Measurements from ENCODE around the gene GNGT2.

GNGT2 gene

GRCh38 chr17:49241040-49241439 lies 30.7 kb upstream of the GNGT2 start:
- Histone ChIP-seq H4K20me1 (ENCODE audit: insufficient read depth, low read length) (no peaks in the 10 kb centered on the region), H2AFZ (ENCODE audit: low read depth, low read length) (no peak overlapping the region), H3K4me1 (ENCODE audit: insufficient read depth, low read length) (no peaks in the 10 kb centered on the region), H3K27ac (ENCODE audit: low read length) (no peak overlapping the region), H3K4me3 (ENCODE audit: low read depth in 1 of 2, low read length in 2 of 2) (no peak overlapping the region), H3K27me3 (ENCODE audit: insufficient read depth, low read length, poor library complexity) (no peaks in the 10 kb centered on the region), H3K79me2 (ENCODE audit: insufficient read depth, low read length) (no peaks in the 10 kb centered on the region), H3K4me2 (ENCODE audit: insufficient read depth, low read length) (no peak overlapping the region), H3K9ac (ENCODE audit: low read depth, low read length) (no peak overlapping the region), H3K9me3 (ENCODE audit: insufficient read depth, low read length, severe bottlenecking) (no peaks in the 10 kb centered on the region), H3K36me3 (ENCODE audit: insufficient read depth, low read length) (no peaks in the 10 kb centered on the region)
- TF ChIP-seq, protein P1, sequence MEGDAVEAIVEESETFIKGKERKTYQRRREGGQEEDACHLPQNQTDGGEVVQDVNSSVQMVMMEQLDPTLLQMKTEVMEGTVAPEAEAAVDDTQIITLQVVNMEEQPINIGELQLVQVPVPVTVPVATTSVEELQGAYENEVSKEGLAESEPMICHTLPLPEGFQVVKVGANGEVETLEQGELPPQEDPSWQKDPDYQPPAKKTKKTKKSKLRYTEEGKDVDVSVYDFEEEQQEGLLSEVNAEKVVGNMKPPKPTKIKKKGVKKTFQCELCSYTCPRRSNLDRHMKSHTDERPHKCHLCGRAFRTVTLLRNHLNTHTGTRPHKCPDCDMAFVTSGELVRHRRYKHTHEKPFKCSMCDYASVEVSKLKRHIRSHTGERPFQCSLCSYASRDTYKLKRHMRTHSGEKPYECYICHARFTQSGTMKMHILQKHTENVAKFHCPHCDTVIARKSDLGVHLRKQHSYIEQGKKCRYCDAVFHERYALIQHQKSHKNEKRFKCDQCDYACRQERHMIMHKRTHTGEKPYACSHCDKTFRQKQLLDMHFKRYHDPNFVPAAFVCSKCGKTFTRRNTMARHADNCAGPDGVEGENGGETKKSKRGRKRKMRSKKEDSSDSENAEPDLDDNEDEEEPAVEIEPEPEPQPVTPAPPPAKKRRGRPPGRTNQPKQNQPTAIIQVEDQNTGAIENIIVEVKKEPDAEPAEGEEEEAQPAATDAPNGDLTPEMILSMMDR (IDR thresholded peaks at IDR 0.05; ENCODE audit: borderline replicate concordance, extremely low read depth, low read length, poor library complexity, severe bottlenecking), result no peak
- TF ChIP-seq EZH2 (IDR thresholded peaks at IDR 0.05; ENCODE audit: borderline replicate concordance, low read depth, low read length, severe bottlenecking), result no peak
- no peak for ATAC-seq (ENCODE audit: insufficient read depth, low read depth)
- no peak for DNase-seq

GRCh38 chr17:49240619-49241018 lies 30.2 kb upstream of the GNGT2 start:
- Histone ChIP-seq H3K9ac (ENCODE audit: low read depth, low read length) (no peak overlapping the region), H3K36me3 (ENCODE audit: insufficient read depth, low read length) (no peaks in the 10 kb centered on the region), H3K79me2 (ENCODE audit: insufficient read depth, low read length) (no peaks in the 10 kb centered on the region), H3K4me1 (ENCODE audit: insufficient read depth, low read length) (no peaks in the 10 kb centered on the region), H3K4me2 (ENCODE audit: insufficient read depth, low read length) (no peak overlapping the region), H3K9me3 (ENCODE audit: insufficient read depth, low read length, severe bottlenecking) (no peaks in the 10 kb centered on the region), H3K4me3 (ENCODE audit: low read depth in 1 of 2, low read length in 2 of 2) (no peak overlapping the region), H4K20me1 (ENCODE audit: insufficient read depth, low read length) (no peaks in the 10 kb centered on the region), H2AFZ (ENCODE audit: low read depth, low read length) (no peak overlapping the region), H3K27ac (ENCODE audit: low read length) (no peak overlapping the region), H3K27me3 (ENCODE audit: insufficient read depth, low read length, poor library complexity) (no peaks in the 10 kb centered on the region)
- TF ChIP-seq, protein P1 (IDR thresholded peaks at IDR 0.05; ENCODE audit: borderline replicate concordance, extremely low read depth, low read length, poor library complexity, severe bottlenecking), result no peak
- TF ChIP-seq EZH2 (IDR thresholded peaks at IDR 0.05; ENCODE audit: borderline replicate concordance, low read depth, low read length, severe bottlenecking), result no peak
- ATAC-seq (ENCODE audit: insufficient read depth, low read depth) (no peak), DNase-seq (no peak)

DNA sequence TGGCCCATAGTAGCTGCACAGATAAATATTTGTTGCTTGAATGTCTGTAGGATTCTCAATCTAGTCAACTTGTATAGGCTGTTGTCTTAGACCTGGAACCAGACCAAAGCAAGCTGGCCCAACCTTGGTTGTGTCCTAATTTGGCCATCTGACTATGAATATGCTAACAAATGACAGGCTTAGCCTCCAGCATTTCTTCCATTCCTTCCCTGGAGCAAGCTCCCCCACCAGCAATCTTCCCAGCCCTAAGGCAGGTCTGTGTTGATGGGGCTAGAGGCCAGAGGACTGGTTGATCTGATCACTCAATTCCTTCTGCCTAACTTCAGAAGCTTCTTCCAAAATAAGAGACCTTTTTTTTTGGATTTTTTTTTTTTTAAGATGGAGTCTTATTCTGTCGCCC lies 29.6 kb upstream of the GNGT2 start:
- Histone ChIP-seq H2AFZ (ENCODE audit: low read depth, low read length) (no peak overlapping the region), H3K27ac (ENCODE audit: low read length) (no peak overlapping the region), H3K9me3 (ENCODE audit: insufficient read depth, low read length, severe bottlenecking) (no peaks in the 10 kb centered on the region), H3K4me3 (ENCODE audit: low read depth in 1 of 2, low read length in 2 of 2) (no peak overlapping the region), H3K36me3 (ENCODE audit: insufficient read depth, low read length) (no peaks in the 10 kb centered on the region), H3K4me2 (ENCODE audit: insufficient read depth, low read length) (no peak overlapping the region), H3K9ac (ENCODE audit: low read depth, low read length) (no peak overlapping the region), H3K4me1 (ENCODE audit: insufficient read depth, low read length) (no peaks in the 10 kb centered on the region), H4K20me1 (ENCODE audit: insufficient read depth, low read length) (no peaks in the 10 kb centered on the region), H3K79me2 (ENCODE audit: insufficient read depth, low read length) (no peaks in the 10 kb centered on the region), H3K27me3 (ENCODE audit: insufficient read depth, low read length, poor library complexity) (no peaks in the 10 kb centered on the region)
- TF ChIP-seq EZH2 (IDR thresholded peaks at IDR 0.05; ENCODE audit: borderline replicate concordance, low read depth, low read length, severe bottlenecking), result no peak
- TF ChIP-seq, protein P1 (IDR thresholded peaks at IDR 0.05; ENCODE audit: borderline replicate concordance, extremely low read depth, low read length, poor library complexity, severe bottlenecking), result no peak
- no peak for DNase-seq
- ATAC-seq (ENCODE audit: insufficient read depth, low read depth), result no peak

GRCh38 chr17:49235896-49236295 lies 25.5 kb upstream of the GNGT2 start:
- Histone ChIP-seq H3K27ac (ENCODE audit: low read length) (no peak overlapping the region), H3K4me3 (ENCODE audit: low read depth in 1 of 2, low read length in 2 of 2) (no peak overlapping the region)
- TF ChIP-seq, protein P1 (IDR thresholded peaks at IDR 0.05; ENCODE audit: borderline replicate concordance, extremely low read depth, low read length, poor library complexity, severe bottlenecking), result no peak
- no peak for TF ChIP-seq EZH2 (IDR thresholded peaks at IDR 0.05; ENCODE audit: borderline replicate concordance, low read depth, low read length, severe bottlenecking)

More at GRCh38 chr17:49235896-49236295, 25.5 kb upstream of the GNGT2 start:
- no peak for DNase-seq
- no peak for ATAC-seq (ENCODE audit: insufficient read depth, low read depth)
- Histone ChIP-seq H4K20me1 (ENCODE audit: insufficient read depth, low read length) (no peaks in the 10 kb centered on the region), H3K79me2 (ENCODE audit: insufficient read depth, low read length) (no peaks in the 10 kb centered on the region), H3K9ac (ENCODE audit: low read depth, low read length) (no peak overlapping the region), H3K4me1 (ENCODE audit: insufficient read depth, low read length) (peaks cover 5% of the 10 kb centered on the region), H3K9me3 (ENCODE audit: insufficient read depth, low read length, severe bottlenecking) (no peaks in the 10 kb centered on the region), H2AFZ (ENCODE audit: low read depth, low read length) (no peak overlapping the region), H3K36me3 (ENCODE audit: insufficient read depth, low read length) (no peaks in the 10 kb centered on the region), H3K4me2 (ENCODE audit: insufficient read depth, low read length) (no peak overlapping the region), H3K27me3 (ENCODE audit: insufficient read depth, low read length, poor library complexity) (peaks cover 7% of the 10 kb centered on the region)
